K562 (cell line): ENCODE results near the gene LINGO3. TPM values are rescaled to one million over a fixed set of nuclear protein-coding genes. Genes with fewer than 3 reads are reported as not detected.
A peak's percentile ranks its signal among the peaks of the same experiment; 100 is the strongest.

Source experiments
- CCAR2 ChIP-seq: fragments of 200-400 bp; formaldehyde crosslinking; IDR thresholded peaks from 2 replicates; pipeline ENCODE4 v1.6.1; 2017; ENCODE audit warnings: mild to moderate bottlenecking, low read depth, low read length
- GTF2F1 ChIP-seq: IDR thresholded peaks from 2 replicates; pipeline ENCODE4 v1.6.1; 2011; ENCODE audit warnings: low read depth, low read length, improper control_type of control experiment
- IRF2 ChIP-seq: sonication (generic); formaldehyde crosslinking; IDR thresholded peaks from 2 replicates; pipeline ENCODE4 v1.8.1; 2022; ENCODE audit warnings: mild to moderate bottlenecking, missing genetic modification reagents
- MAFK ChIP-seq: IDR thresholded peaks from 2 replicates; pipeline ENCODE4 v1.6.1; 2011; ENCODE audit warnings: low read length, improper control_type of control experiment
- MXI1 ChIP-seq: IDR thresholded peaks from 2 replicates; pipeline ENCODE4 v1.6.1; 2011; ENCODE audit warnings: low read depth, mild to moderate bottlenecking, improper control_type of control experiment, low read length
- NCOA1 ChIP-seq: fragments of 450-650 bp; IDR thresholded peaks from 2 replicates; pipeline ENCODE4 v1.6.1; 2016; ENCODE audit warnings: low read depth
- NR1H2 ChIP-seq: sonication (generic); formaldehyde crosslinking; IDR thresholded peaks from 2 replicates; pipeline ENCODE4 v1.4.0; 2020; ENCODE audit warnings: mild to moderate bottlenecking, missing genetic modification reagents
- POLR2G ChIP-seq: fragments of 200-400 bp; formaldehyde crosslinking; IDR thresholded peaks from 2 replicates; pipeline ENCODE4 v1.6.1; 2017; ENCODE audit warnings: low read depth, mild to moderate bottlenecking, antibody characterized with exemption, low read length, moderate library complexity
- SPI1 ChIP-seq: IDR thresholded peaks from 2 replicates; pipeline ENCODE4 v1.6.1; 2011; ENCODE audit warnings: low read depth, low read length, control low read depth, borderline replicate concordance
- THRA ChIP-seq: fragments of 450-650 bp; IDR thresholded peaks from 2 replicates; pipeline ENCODE4 v1.6.1; 2017; ENCODE audit warnings: mild to moderate bottlenecking, moderate library complexity
- ZKSCAN3 ChIP-seq: fragments of 250-450 bp; sonication (Bioruptor Pico); IDR thresholded peaks from 2 replicates; pipeline ENCODE4 v1.4.0; 2020
- ZNF124 ChIP-seq: sonication (generic); formaldehyde crosslinking; IDR thresholded peaks from 2 replicates; pipeline ENCODE4 v1.8.1; 2022; ENCODE audit warnings: missing genetic modification reagents
- ZNF175 ChIP-seq: fragments of 200-800 bp; sonication (Bioruptor generic); IDR thresholded peaks from 2 replicates; pipeline ENCODE4 v1.6.1; 2016; ENCODE audit warnings: low read depth, mild to moderate bottlenecking, missing genetic modification characterization, missing compliant biosample characterization
- ZNF280A ChIP-seq: fragments of 450-650 bp; IDR thresholded peaks from 2 replicates; pipeline ENCODE4 v1.6.1; 2018; ENCODE audit warnings: mild to moderate bottlenecking, low read depth; ENCODE audit not compliant: partially characterized antibody
- ZNF318 ChIP-seq, 2 experiments: fragments of 450-650 bp; IDR thresholded peaks; 2 replicates each; pipeline ENCODE4 v1.6.1; 2016; ENCODE audit warnings: mild to moderate bottlenecking in 2 of 2, borderline replicate concordance in 1 of 2, low read depth in 1 of 2, moderate library complexity in 1 of 2
- ZNF324 ChIP-seq: fragments of 250-450 bp; sonication (Bioruptor Pico); IDR thresholded peaks from 2 replicates; pipeline ENCODE4 v1.4.0; 2020; ENCODE audit warnings: mild to moderate bottlenecking
- ZNF444 ChIP-seq: fragments of 250-450 bp; sonication (Bioruptor Pico); IDR thresholded peaks from 2 replicates; pipeline ENCODE4 v1.4.0; 2020; ENCODE audit warnings: mild to moderate bottlenecking, moderate library complexity
- polyA plus RNA-seq, 8 experiments: library from polyadenylated mRNA; depleted of rRNA in 4 of 8; stranded (reverse) in 5 of 8; unstranded in 3 of 8; fragments of >200 nt; fragmentation: Nextera tagmentation in 2 of 8; fragmentation: Illumina TruSeq in 1 of 8; extraction: Ambion mirVana in 2 of 8; extraction: Trizol in 1 of 8; gene quantifications; 2 replicates each; pipeline versions ENCODE4 v1.2.1 to v1.2.3, GENCODE V29; 2011 to 2014; ENCODE audit warnings: inconsistent platforms in 1 of 8, missing spikeins in 1 of 8
- total RNA-seq, 7 experiments: library from RNA; depleted of rRNA in 6 of 7; stranded (reverse); fragments of >200 nt in 6 of 7; fragmentation: Illumina TruSeq in 2 of 7; extraction: Trizol in 2 of 7; gene quantifications; 2 replicates each; pipeline versions ENCODE4 v1.2.1 to v1.2.3, GENCODE V29; 2011 to 2021; ENCODE audit warnings: low replicate concordance in 1 of 7

Gene LINGO3
- total and polyA plus RNA-seq, 9 of the 15 experiments (the other 6 are each of a cell fraction or from before 2014, with no cell fraction given): 0.03 to 0.05 (median 0.03) TPM; not detected in 6

GRCh38 chr19:2269244-2270156 is 38.5 kb downstream of the LINGO3 start (continued):
- TF ChIP-seq SPI1 (no peak), POLR2G (peak; percentile 100), IRF2 (CRISPR knock-in tag) (no peak), GTF2F1 (peak; percentile 100), ZNF444 (no peak), NR1H2 (CRISPR knock-in tag) (no peak), ZNF324 (CRISPR knock-in tag) (no peak), ZKSCAN3 (no peak), MXI1 (no peak; the same call in 1 of the 2 replicates), THRA (no peak), ZNF318 (IDR thresholded peaks at IDR 0.05; ENCODE audit: borderline replicate concordance in 1 of 2, low read depth in 1 of 2) (no peak), MAFK (no peak), NCOA1 (no peak), ZNF175 (CRISPR knock-in tag) (peak; percentile 92), ZNF124 (no peak), CCAR2 (no peak), ZNF280A (no peak)
